ENCODE results near the gene ZNF212. TPM values are rescaled to one million over a fixed set of nuclear protein-coding genes. Genes with fewer than 3 reads are reported as not detected.

ZNF212 gene
- 10 to 100 TPM; 10.8 to 12.9 TPM for total RNA-seq

GRCh38 chr7:149239345-149240143 lies at the start of gene ZNF212:
Gene ZNF212 (plus strand): TSS chr7:149239651. CDS start chr7:149239779, 128 bp downstream.
- CTCF ChIA-PET: interaction anchor here (0.6 to 2.8 kb wide), 5 partner anchors 9 to 688 kb away, joined by 3 to 21 read pairs (median 4); partner anchors contain the start of genes ZNF282 and ZNF783
- no peaks in the 10 kb centered on the region for H3K27me3 Mint-ChIP-seq (ENCODE audit: low read depth)

GRCh38 chr7:149191851-149192250 lies 47.6 kb upstream of the ZNF212 start:
- ChIA-PET POLR2A (no interaction called here), CTCF (no interaction called here)
- no peaks in the 10 kb centered on the region for H3K9me3 Mint-ChIP-seq (ENCODE audit: insufficient read depth)
- ATAC-seq (no peak), DNase-seq (no peak)
- peaks cover 31% of the 10 kb centered on the region for H3K4me1 Mint-ChIP-seq (ENCODE audit: low read depth)
- peaks cover 3% of the 10 kb centered on the region for H3K36me3 Mint-ChIP-seq (ENCODE audit: low read depth)
- H3K27ac Mint-ChIP-seq: peak overlapping the region; percentile 88
- H3K4me3 Mint-ChIP-seq: peak overlapping the region; percentile 75
- peaks cover 2% of the 10 kb centered on the region for H3K27me3 Mint-ChIP-seq (ENCODE audit: low read depth)

More at GRCh38 chr7:149239345-149240143, at the start of gene ZNF212:
- peaks cover 6% of the 10 kb centered on the region for H3K9me3 Mint-ChIP-seq (ENCODE audit: insufficient read depth)
- ATAC-seq (peak; percentile 99), DNase-seq (peak; percentile 90)
- H3K4me3 Mint-ChIP-seq: peak within 1 kb of the TSS; percentile 92
- POLR2A ChIA-PET: interaction anchor here (1.4 kb wide), 1 partner anchor 93 kb away, joined by 3 read pairs; the partner anchor contains the start of gene ZNF398
- peaks cover 11% of the 10 kb centered on the region for H3K36me3 Mint-ChIP-seq (ENCODE audit: low read depth)
- peak within 1 kb of the TSS; percentile 84 for H3K27ac Mint-ChIP-seq
- peaks cover 30% of the 10 kb centered on the region for H3K4me1 Mint-ChIP-seq (ENCODE audit: low read depth)

- POLR2A ChIA-PET: interaction anchor here (0.8 to 2.5 kb wide), 5 partner anchors 9 to 69 kb away, joined by 3 to 16 read pairs (median 6); partner anchors contain the start of genes ZNF398 and ZNF425
- CTCF ChIA-PET: interaction anchor here (0.6 to 2.5 kb wide), 16 partner anchors 8 to 431 kb away, joined by 3 to 22 read pairs (median 4); partner anchors contain the start of genes ZNF398 and ZNF783
- no peak for DNase-seq
- Mint-ChIP-seq H3K4me3 (peak overlapping the region; percentile 83), H3K9me3 (ENCODE audit: insufficient read depth) (no peaks in the 10 kb centered on the region), H3K4me1 (ENCODE audit: low read depth) (peaks cover 50% of the 10 kb centered on the region), H3K36me3 (ENCODE audit: low read depth) (peaks cover 25% of the 10 kb centered on the region), H3K27ac (peak overlapping the region; percentile 78), H3K27me3 (ENCODE audit: low read depth) (no peaks in the 10 kb centered on the region)
- ATAC-seq: no peak
Measured at GRCh38 chr7:149194799-149195179, 44.7 kb upstream of the ZNF212 start.

- Mint-ChIP-seq H3K4me3 (peak within 1 kb of the TSS; percentile 87), H3K27ac (peak within 1 kb of the TSS; percentile 85), H3K27me3 (ENCODE audit: low read depth) (no peaks in the 10 kb centered on the region), H3K9me3 (ENCODE audit: insufficient read depth) (no peaks in the 10 kb centered on the region), H3K4me1 (ENCODE audit: low read depth) (peaks cover 50% of the 10 kb centered on the region), H3K36me3 (ENCODE audit: low read depth) (peaks cover 31% of the 10 kb centered on the region)
- peak; percentile 81 for DNase-seq
- POLR2A ChIA-PET: interaction anchor here (0.7 to 2.5 kb wide), 7 partner anchors 9 to 1924 kb away, joined by 3 to 16 read pairs (median 4); partner anchors contain the start of genes ZNF398 and ZNF425
- ATAC-seq: peak; percentile 92
- CTCF ChIA-PET: interaction anchor here (0.6 to 2.5 kb wide), 19 partner anchors 9 to 547 kb away, joined by 3 to 22 read pairs (median 4); partner anchors contain the start of genes ZNF398 and ZNF783
Measured at GRCh38 chr7:149195180-149196150, 44.0 kb upstream of the ZNF212 start, which contains the start of gene ZNF282. Gene ZNF282 (plus strand): TSS chr7:149195546. CDS start chr7:149195590, 44 bp downstream.

- H3K27me3 Mint-ChIP-seq (ENCODE audit: low read depth): no peaks in the 10 kb centered on the region
- DNase-seq (peak; percentile 25), ATAC-seq (peak; percentile 17)
- POLR2A ChIA-PET: interaction anchor here (0.7 to 2.5 kb wide), 5 partner anchors 8 to 1923 kb away, joined by 3 to 16 read pairs (median 4); partner anchors contain the start of gene ZNF398
- peaks cover 36% of the 10 kb centered on the region for H3K36me3 Mint-ChIP-seq (ENCODE audit: low read depth)
- no peaks in the 10 kb centered on the region for H3K9me3 Mint-ChIP-seq (ENCODE audit: insufficient read depth)
- peaks cover 48% of the 10 kb centered on the region for H3K4me1 Mint-ChIP-seq (ENCODE audit: low read depth)
- CTCF ChIA-PET: interaction anchor here (0.7 to 2.5 kb wide), 11 partner anchors 10 to 546 kb away, joined by 3 to 22 read pairs (median 5); partner anchors contain the start of genes ZNF398 and ZNF783
- peak overlapping the region; percentile 85 for H3K27ac Mint-ChIP-seq
- peak overlapping the region; percentile 87 for H3K4me3 Mint-ChIP-seq
Measured at GRCh38 chr7:149196151-149196704, 43.2 kb upstream of the ZNF212 start.

- peaks cover 45% of the 10 kb centered on the region for H3K4me1 Mint-ChIP-seq (ENCODE audit: low read depth)
Measured at GRCh38 chr7:149196705-149197171, 42.7 kb upstream of the ZNF212 start.

GRCh38 chr7:149197675-149198074 lies 41.8 kb upstream of the ZNF212 start:
- CTCF ChIA-PET: interaction anchor here (1.1 kb wide), 1 partner anchor 72 kb away, joined by 3 read pairs; no protein-coding TSS in a partner anchor
- Mint-ChIP-seq H3K4me3 (peak overlapping the region; percentile 87), H3K27ac (no peak overlapping the region), H3K27me3 (ENCODE audit: low read depth) (no peaks in the 10 kb centered on the region), H3K36me3 (ENCODE audit: low read depth) (peaks cover 42% of the 10 kb centered on the region), H3K9me3 (ENCODE audit: insufficient read depth) (no peaks in the 10 kb centered on the region), H3K4me1 (ENCODE audit: low read depth) (peaks cover 47% of the 10 kb centered on the region)
- DNase-seq: no peak
- no peak for ATAC-seq
- POLR2A ChIA-PET: no interaction called here

More at GRCh38 chr7:149196705-149197171, 42.7 kb upstream of the ZNF212 start:
- CTCF ChIA-PET: interaction anchor here (1.4 to 2.5 kb wide), 2 partner anchors 49 to 71 kb away, joined by 4 to 22 read pairs; partner anchors contain the start of gene ZNF398
- H3K27ac Mint-ChIP-seq: peak overlapping the region; percentile 85
- H3K36me3 Mint-ChIP-seq (ENCODE audit: low read depth): peaks cover 39% of the 10 kb centered on the region
- DNase-seq (no peak), ATAC-seq (peak; percentile 10)
- peak overlapping the region; percentile 87 for H3K4me3 Mint-ChIP-seq
- H3K9me3 Mint-ChIP-seq (ENCODE audit: insufficient read depth): no peaks in the 10 kb centered on the region
- H3K27me3 Mint-ChIP-seq (ENCODE audit: low read depth): no peaks in the 10 kb centered on the region
- POLR2A ChIA-PET: interaction anchor here (0.7 to 2.5 kb wide), 2 partner anchors 49 to 1923 kb away, joined by 3 to 16 read pairs; partner anchors contain the start of gene ZNF398

GRCh38 chr7:149198161-149198816 lies 41.2 kb upstream of the ZNF212 start:
- no peak overlapping the region for H3K27ac Mint-ChIP-seq
- no peaks in the 10 kb centered on the region for H3K9me3 Mint-ChIP-seq (ENCODE audit: insufficient read depth)
- ChIA-PET CTCF (interaction anchor here (1.1 kb wide), 1 partner anchor 73 kb away, joined by 3 read pairs; no protein-coding TSS in a partner anchor), POLR2A (no interaction called here)
- H3K4me3 Mint-ChIP-seq: no peak overlapping the region
- DNase-seq (no peak), ATAC-seq (no peak)
- H3K27me3 Mint-ChIP-seq (ENCODE audit: low read depth): no peaks in the 10 kb centered on the region
- peaks cover 48% of the 10 kb centered on the region for H3K36me3 Mint-ChIP-seq (ENCODE audit: low read depth)
- H3K4me1 Mint-ChIP-seq (ENCODE audit: low read depth): peaks cover 53% of the 10 kb centered on the region

GRCh38 chr7:149199234-149199995 lies 40.0 kb upstream of the ZNF212 start:
- Mint-ChIP-seq H3K9me3 (ENCODE audit: insufficient read depth) (no peaks in the 10 kb centered on the region), H3K27ac (peak overlapping the region; percentile 16), H3K27me3 (ENCODE audit: low read depth) (no peaks in the 10 kb centered on the region), H3K4me1 (ENCODE audit: low read depth) (peaks cover 53% of the 10 kb centered on the region), H3K4me3 (no peak overlapping the region), H3K36me3 (ENCODE audit: low read depth) (peaks cover 60% of the 10 kb centered on the region)
- POLR2A ChIA-PET: interaction anchor here (1.1 kb wide), 1 partner anchor 11 kb away, joined by 4 read pairs; no protein-coding TSS in a partner anchor
- DNase-seq (no peak), ATAC-seq (no peak)
- CTCF ChIA-PET: no interaction called here

- peak; percentile 47 for ATAC-seq
- H3K4me1 Mint-ChIP-seq (ENCODE audit: low read depth): peaks cover 42% of the 10 kb centered on the region
- no peak overlapping the region for H3K4me3 Mint-ChIP-seq
- H3K27me3 Mint-ChIP-seq (ENCODE audit: low read depth): no peaks in the 10 kb centered on the region
- H3K36me3 Mint-ChIP-seq (ENCODE audit: low read depth): peaks cover 75% of the 10 kb centered on the region
- peak overlapping the region; percentile 76 for H3K27ac Mint-ChIP-seq
- POLR2A ChIA-PET: no interaction called here
- DNase-seq: no peak
- H3K9me3 Mint-ChIP-seq (ENCODE audit: insufficient read depth): no peaks in the 10 kb centered on the region
- CTCF ChIA-PET: no interaction called here
Measured at GRCh38 chr7:149202831-149203231, 36.6 kb upstream of the ZNF212 start.

Measured in activated CD8-positive, alpha-beta T cell treated with anti-CD3 and anti-CD28 coated beads, Interleukin-2, amount 10 ng/mL, durations not matched to agents 7 days and 5 days (primary cell).